HEK293 (cell line): ENCODE results near the gene ACVRL1.

Experiments
- MEIS1 ChIP-seq: sonication (generic); formaldehyde crosslinking; IDR thresholded peaks from 2 replicates; pipeline ENCODE4 v1.8.1; 2022; ENCODE audit warnings: missing genetic modification reagents, mild to moderate bottlenecking, borderline replicate concordance
- OVOL3 ChIP-seq: fragments of 450-650 bp; formaldehyde crosslinking; IDR thresholded peaks from 2 replicates; pipeline ENCODE4 v1.5.1; 2016; ENCODE audit warnings: missing biosample characterization, missing genetic modification characterization
- RBAK ChIP-seq: fragments of 450-650 bp; formaldehyde crosslinking; IDR thresholded peaks from 2 replicates; pipeline ENCODE4 v1.5.1; 2016; ENCODE audit warnings: missing biosample characterization, missing genetic modification characterization
- ZBTB8A ChIP-seq: fragments of 450-650 bp; formaldehyde crosslinking; IDR thresholded peaks from 2 replicates; pipeline ENCODE4 v1.5.1; 2016; ENCODE audit warnings: missing biosample characterization, missing genetic modification characterization
- ZNF10 ChIP-seq: fragments of 450-650 bp; formaldehyde crosslinking; IDR thresholded peaks from 2 replicates; pipeline ENCODE4 v1.5.1; 2017; ENCODE audit warnings: missing biosample characterization, missing genetic modification characterization
- ZNF133 ChIP-seq: fragments of 450-650 bp; formaldehyde crosslinking; IDR thresholded peaks from 2 replicates; pipeline ENCODE4 v1.5.1; 2016; ENCODE audit warnings: missing biosample characterization, missing genetic modification characterization
- ZNF558 ChIP-seq: fragments of 450-650 bp; formaldehyde crosslinking; IDR thresholded peaks from 2 replicates; pipeline ENCODE4 v1.5.1; 2016; ENCODE audit warnings: missing biosample characterization, missing genetic modification characterization
- ZNF664 ChIP-seq: fragments of 450-650 bp; formaldehyde crosslinking; IDR thresholded peaks from 2 replicates; pipeline ENCODE4 v1.5.1; 2016; ENCODE audit warnings: missing biosample characterization, missing genetic modification characterization
- ZNF747 ChIP-seq: fragments of 450-650 bp; formaldehyde crosslinking; IDR thresholded peaks from 2 replicates; pipeline ENCODE4 v1.5.1; 2016; ENCODE audit warnings: missing biosample characterization, missing genetic modification characterization
- ZNF768 ChIP-seq: fragments of 450-650 bp; formaldehyde crosslinking; IDR thresholded peaks from 2 replicates; pipeline ENCODE4 v1.5.1; 2018; ENCODE audit warnings: missing biosample characterization, mild to moderate bottlenecking, missing genetic modification characterization
- ZNF776 ChIP-seq: fragments of 450-650 bp; formaldehyde crosslinking; IDR thresholded peaks from 2 replicates; pipeline ENCODE4 v1.5.0; 2017; ENCODE audit warnings: missing biosample characterization, missing genetic modification characterization, borderline replicate concordance
- ZNF777 ChIP-seq: fragments of 450-650 bp; formaldehyde crosslinking; IDR thresholded peaks from 2 replicates; pipeline ENCODE4 v1.5.1; 2017; ENCODE audit warnings: missing biosample characterization, missing genetic modification characterization, borderline replicate concordance
- ZNF785 ChIP-seq: fragments of 450-650 bp; formaldehyde crosslinking; IDR thresholded peaks from 2 replicates; pipeline ENCODE4 v1.5.1; 2016; ENCODE audit warnings: missing biosample characterization, missing genetic modification characterization
- ZNF791 ChIP-seq: fragments of 450-650 bp; formaldehyde crosslinking; IDR thresholded peaks from 2 replicates; pipeline ENCODE4 v1.5.1; 2016; ENCODE audit warnings: missing biosample characterization, missing genetic modification characterization
- TF ChIP-seq, protein P1 (sequence below): sonication (generic); formaldehyde crosslinking; IDR thresholded peaks from 2 replicates; pipeline ENCODE4 v1.8.1; 2022; ENCODE audit warnings: mild to moderate bottlenecking, moderate library complexity, missing genetic modification reagents
- TF ChIP-seq, protein P2 (sequence below): fragments of 450-650 bp; formaldehyde crosslinking; IDR thresholded peaks from 2 replicates; pipeline ENCODE4 v1.5.1; 2016; ENCODE audit warnings: missing biosample characterization, missing genetic modification characterization, borderline replicate concordance
- TF ChIP-seq, protein P3 (sequence below): fragments of 450-650 bp; formaldehyde crosslinking; IDR thresholded peaks from 2 replicates; pipeline ENCODE4 v1.5.1; 2016; ENCODE audit warnings: missing biosample characterization, missing genetic modification characterization, borderline replicate concordance
- TF ChIP-seq, protein P4 (sequence below): fragments of 450-650 bp; formaldehyde crosslinking; IDR thresholded peaks from 2 replicates; pipeline ENCODE4 v1.5.1; 2016; ENCODE audit warnings: missing biosample characterization, missing genetic modification characterization
- TF ChIP-seq, protein P5 (sequence below): fragments of 450-650 bp; formaldehyde crosslinking; IDR thresholded peaks from 2 replicates; pipeline ENCODE4 v1.5.1; 2016; ENCODE audit warnings: missing biosample characterization, missing genetic modification characterization
- TF ChIP-seq, protein P6 (sequence below): fragments of 450-650 bp; formaldehyde crosslinking; IDR thresholded peaks from 2 replicates; pipeline ENCODE4 v1.5.1; 2016; ENCODE audit warnings: missing biosample characterization, missing genetic modification characterization
- TF ChIP-seq, protein P7 (sequence below): fragments of 450-650 bp; formaldehyde crosslinking; IDR thresholded peaks from 2 replicates; pipeline ENCODE4 v1.5.1; 2016; ENCODE audit warnings: missing biosample characterization, missing genetic modification characterization
- TF ChIP-seq, protein P8 (sequence below): fragments of 450-650 bp; formaldehyde crosslinking; IDR thresholded peaks from 2 replicates; pipeline ENCODE4 v1.5.0; 2017; ENCODE audit warnings: missing biosample characterization, missing genetic modification characterization, borderline replicate concordance
- TF ChIP-seq, protein P9 (sequence below): fragments of 450-650 bp; formaldehyde crosslinking; IDR thresholded peaks from 2 replicates; pipeline ENCODE4 v1.5.1; 2016; ENCODE audit warnings: missing biosample characterization, missing genetic modification characterization

Gene ACVRL1

DNA sequence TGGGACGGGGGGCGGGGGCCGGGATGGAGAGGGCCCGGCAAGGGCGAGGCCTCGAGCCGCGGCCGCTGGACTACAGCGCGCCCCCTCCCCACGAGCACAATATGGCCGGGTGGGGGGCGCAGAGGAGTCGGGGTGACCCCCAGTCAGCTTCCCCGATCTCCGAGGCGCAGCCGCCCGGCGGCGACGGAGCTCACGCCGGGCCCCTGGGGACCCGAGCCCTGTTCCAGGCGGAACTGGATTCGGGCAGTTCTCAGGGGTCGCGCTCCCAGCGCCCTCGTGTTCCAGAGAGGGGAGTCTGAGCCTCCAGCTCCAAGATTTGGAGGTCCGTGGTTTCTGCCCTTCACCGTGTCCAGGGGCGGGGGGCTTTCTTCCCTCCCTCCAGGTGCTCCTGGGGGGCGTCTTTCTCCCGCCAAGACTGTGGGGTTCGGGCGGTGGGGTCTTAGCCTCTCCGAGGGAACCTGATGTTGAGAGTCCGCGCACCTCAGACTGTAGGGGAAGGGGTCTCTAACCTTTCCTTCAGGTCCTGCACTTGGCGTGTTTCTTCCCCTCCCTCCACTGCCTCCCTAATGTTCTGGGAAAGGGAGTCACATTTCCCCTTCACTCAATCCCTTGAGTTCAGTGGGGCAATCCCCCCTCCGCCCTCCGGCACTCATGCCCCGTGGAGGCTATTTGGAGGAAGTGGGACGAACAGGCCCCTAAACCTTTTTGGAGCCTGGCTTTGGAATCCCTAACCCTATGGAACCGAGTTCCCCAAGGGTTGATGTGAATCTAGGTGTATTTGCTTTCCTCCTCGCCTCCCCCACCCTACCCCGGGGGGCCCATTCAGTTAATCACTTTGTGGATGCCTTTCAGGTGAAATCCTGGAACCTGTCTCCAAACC, 44.8 kb downstream of the ACVRL1 start (continued):
- TF ChIP-seq ZNF133 = no peak
- TF ChIP-seq, protein P1, sequence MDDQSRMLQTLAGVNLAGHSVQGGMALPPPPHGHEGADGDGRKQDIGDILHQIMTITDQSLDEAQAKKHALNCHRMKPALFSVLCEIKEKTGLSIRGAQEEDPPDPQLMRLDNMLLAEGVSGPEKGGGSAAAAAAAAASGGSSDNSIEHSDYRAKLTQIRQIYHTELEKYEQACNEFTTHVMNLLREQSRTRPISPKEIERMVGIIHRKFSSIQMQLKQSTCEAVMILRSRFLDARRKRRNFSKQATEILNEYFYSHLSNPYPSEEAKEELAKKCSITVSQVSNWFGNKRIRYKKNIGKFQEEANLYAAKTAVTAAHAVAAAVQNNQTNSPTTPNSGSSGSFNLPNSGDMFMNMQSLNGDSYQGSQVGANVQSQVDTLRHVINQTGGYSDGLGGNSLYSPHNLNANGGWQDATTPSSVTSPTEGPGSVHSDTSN = no peak
- no peak for TF ChIP-seq ZNF664 (tag by site-specific recombination)
- TF ChIP-seq, protein P2, sequence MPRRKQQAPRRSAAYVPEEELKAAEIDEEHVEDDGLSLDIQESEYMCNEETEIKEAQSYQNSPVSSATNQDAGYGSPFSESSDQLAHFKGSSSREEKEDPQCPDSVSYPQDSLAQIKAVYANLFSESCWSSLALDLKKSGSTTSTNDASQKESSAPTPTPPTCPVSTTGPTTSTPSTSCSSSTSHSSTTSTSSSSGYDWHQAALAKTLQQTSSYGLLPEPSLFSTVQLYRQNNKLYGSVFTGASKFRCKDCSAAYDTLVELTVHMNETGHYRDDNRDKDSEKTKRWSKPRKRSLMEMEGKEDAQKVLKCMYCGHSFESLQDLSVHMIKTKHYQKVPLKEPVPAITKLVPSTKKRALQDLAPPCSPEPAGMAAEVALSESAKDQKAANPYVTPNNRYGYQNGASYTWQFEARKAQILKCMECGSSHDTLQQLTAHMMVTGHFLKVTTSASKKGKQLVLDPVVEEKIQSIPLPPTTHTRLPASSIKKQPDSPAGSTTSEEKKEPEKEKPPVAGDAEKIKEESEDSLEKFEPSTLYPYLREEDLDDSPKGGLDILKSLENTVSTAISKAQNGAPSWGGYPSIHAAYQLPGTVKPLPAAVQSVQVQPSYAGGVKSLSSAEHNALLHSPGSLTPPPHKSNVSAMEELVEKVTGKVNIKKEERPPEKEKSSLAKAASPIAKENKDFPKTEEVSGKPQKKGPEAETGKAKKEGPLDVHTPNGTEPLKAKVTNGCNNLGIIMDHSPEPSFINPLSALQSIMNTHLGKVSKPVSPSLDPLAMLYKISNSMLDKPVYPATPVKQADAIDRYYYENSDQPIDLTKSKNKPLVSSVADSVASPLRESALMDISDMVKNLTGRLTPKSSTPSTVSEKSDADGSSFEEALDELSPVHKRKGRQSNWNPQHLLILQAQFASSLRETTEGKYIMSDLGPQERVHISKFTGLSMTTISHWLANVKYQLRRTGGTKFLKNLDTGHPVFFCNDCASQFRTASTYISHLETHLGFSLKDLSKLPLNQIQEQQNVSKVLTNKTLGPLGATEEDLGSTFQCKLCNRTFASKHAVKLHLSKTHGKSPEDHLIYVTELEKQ (tag by site-specific recombination) = no peak
- TF ChIP-seq ZNF791 = no peak
- TF ChIP-seq ZNF768 = no peak
- no peak for TF ChIP-seq ZNF777 (tag by site-specific recombination)
- TF ChIP-seq, protein P3, sequence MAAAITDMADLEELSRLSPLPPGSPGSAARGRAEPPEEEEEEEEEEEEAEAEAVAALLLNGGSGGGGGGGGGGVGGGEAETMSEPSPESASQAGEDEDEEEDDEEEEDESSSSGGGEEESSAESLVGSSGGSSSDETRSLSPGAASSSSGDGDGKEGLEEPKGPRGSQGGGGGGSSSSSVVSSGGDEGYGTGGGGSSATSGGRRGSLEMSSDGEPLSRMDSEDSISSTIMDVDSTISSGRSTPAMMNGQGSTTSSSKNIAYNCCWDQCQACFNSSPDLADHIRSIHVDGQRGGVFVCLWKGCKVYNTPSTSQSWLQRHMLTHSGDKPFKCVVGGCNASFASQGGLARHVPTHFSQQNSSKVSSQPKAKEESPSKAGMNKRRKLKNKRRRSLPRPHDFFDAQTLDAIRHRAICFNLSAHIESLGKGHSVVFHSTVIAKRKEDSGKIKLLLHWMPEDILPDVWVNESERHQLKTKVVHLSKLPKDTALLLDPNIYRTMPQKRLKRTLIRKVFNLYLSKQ (tag by site-specific recombination) = no peak
- TF ChIP-seq, protein P4, sequence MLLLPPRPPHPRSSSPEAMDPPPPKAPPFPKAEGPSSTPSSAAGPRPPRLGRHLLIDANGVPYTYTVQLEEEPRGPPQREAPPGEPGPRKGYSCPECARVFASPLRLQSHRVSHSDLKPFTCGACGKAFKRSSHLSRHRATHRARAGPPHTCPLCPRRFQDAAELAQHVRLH = no peak
- TF ChIP-seq, protein P5, sequence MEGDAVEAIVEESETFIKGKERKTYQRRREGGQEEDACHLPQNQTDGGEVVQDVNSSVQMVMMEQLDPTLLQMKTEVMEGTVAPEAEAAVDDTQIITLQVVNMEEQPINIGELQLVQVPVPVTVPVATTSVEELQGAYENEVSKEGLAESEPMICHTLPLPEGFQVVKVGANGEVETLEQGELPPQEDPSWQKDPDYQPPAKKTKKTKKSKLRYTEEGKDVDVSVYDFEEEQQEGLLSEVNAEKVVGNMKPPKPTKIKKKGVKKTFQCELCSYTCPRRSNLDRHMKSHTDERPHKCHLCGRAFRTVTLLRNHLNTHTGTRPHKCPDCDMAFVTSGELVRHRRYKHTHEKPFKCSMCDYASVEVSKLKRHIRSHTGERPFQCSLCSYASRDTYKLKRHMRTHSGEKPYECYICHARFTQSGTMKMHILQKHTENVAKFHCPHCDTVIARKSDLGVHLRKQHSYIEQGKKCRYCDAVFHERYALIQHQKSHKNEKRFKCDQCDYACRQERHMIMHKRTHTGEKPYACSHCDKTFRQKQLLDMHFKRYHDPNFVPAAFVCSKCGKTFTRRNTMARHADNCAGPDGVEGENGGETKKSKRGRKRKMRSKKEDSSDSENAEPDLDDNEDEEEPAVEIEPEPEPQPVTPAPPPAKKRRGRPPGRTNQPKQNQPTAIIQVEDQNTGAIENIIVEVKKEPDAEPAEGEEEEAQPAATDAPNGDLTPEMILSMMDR = peak; percentile 20; the same call in 1 of the 2 replicates
- no peak for TF ChIP-seq ZNF10 (tag by site-specific recombination)
- no peak for TF ChIP-seq MEIS1 (CRISPR knock-in tag)
- TF ChIP-seq, protein P6, sequence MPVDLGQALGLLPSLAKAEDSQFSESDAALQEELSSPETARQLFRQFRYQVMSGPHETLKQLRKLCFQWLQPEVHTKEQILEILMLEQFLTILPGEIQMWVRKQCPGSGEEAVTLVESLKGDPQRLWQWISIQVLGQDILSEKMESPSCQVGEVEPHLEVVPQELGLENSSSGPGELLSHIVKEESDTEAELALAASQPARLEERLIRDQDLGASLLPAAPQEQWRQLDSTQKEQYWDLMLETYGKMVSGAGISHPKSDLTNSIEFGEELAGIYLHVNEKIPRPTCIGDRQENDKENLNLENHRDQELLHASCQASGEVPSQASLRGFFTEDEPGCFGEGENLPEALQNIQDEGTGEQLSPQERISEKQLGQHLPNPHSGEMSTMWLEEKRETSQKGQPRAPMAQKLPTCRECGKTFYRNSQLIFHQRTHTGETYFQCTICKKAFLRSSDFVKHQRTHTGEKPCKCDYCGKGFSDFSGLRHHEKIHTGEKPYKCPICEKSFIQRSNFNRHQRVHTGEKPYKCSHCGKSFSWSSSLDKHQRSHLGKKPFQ = no peak
- no peak for TF ChIP-seq ZNF558
- TF ChIP-seq, protein P7, sequence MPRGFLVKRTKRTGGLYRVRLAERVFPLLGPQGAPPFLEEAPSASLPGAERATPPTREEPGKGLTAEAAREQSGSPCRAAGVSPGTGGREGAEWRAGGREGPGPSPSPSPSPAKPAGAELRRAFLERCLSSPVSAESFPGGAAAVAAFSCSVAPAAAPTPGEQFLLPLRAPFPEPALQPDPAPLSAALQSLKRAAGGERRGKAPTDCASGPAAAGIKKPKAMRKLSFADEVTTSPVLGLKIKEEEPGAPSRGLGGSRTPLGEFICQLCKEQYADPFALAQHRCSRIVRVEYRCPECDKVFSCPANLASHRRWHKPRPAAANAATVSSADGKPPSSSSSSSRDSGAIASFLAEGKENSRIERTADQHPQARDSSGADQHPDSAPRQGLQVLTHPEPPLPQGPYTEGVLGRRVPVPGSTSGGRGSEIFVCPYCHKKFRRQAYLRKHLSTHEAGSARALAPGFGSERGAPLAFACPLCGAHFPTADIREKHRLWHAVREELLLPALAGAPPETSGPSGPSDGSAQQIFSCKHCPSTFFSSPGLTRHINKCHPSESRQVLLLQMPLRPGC (tag by site-specific recombination) = no peak
- TF ChIP-seq ZNF776 = no peak
- TF ChIP-seq RBAK (tag by site-specific recombination) = no peak
- TF ChIP-seq OVOL3 = no peak
- TF ChIP-seq, protein P8, sequence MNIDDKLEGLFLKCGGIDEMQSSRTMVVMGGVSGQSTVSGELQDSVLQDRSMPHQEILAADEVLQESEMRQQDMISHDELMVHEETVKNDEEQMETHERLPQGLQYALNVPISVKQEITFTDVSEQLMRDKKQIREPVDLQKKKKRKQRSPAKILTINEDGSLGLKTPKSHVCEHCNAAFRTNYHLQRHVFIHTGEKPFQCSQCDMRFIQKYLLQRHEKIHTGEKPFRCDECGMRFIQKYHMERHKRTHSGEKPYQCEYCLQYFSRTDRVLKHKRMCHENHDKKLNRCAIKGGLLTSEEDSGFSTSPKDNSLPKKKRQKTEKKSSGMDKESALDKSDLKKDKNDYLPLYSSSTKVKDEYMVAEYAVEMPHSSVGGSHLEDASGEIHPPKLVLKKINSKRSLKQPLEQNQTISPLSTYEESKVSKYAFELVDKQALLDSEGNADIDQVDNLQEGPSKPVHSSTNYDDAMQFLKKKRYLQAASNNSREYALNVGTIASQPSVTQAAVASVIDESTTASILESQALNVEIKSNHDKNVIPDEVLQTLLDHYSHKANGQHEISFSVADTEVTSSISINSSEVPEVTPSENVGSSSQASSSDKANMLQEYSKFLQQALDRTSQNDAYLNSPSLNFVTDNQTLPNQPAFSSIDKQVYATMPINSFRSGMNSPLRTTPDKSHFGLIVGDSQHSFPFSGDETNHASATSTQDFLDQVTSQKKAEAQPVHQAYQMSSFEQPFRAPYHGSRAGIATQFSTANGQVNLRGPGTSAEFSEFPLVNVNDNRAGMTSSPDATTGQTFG (tag by site-specific recombination) = no peak
- TF ChIP-seq ZNF785 (tag by site-specific recombination) = no peak
- no peak for TF ChIP-seq ZNF747 (tag by site-specific recombination)
- TF ChIP-seq ZBTB8A = peak; percentile 62
- TF ChIP-seq, protein P9, sequence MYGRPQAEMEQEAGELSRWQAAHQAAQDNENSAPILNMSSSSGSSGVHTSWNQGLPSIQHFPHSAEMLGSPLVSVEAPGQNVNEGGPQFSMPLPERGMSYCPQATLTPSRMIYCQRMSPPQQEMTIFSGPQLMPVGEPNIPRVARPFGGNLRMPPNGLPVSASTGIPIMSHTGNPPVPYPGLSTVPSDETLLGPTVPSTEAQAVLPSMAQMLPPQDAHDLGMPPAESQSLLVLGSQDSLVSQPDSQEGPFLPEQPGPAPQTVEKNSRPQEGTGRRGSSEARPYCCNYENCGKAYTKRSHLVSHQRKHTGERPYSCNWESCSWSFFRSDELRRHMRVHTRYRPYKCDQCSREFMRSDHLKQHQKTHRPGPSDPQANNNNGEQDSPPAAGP (tag by site-specific recombination) = peak; percentile 23; the same call in 1 of the 2 replicates
